Peyer's patch (tissue), 4 donors: ENCODE data around the gene CSH2. TPM values are rescaled to one million over a fixed set of nuclear protein-coding genes. Genes with fewer than 3 reads are reported as not detected.
"Not testable (repeated sequence)": the region's sequence is repeated elsewhere in the genome, so short reads cannot be mapped to it uniquely, and the experiment has no call there.

Source experiments
- DNase-seq, 3 donors: peaks; one replicate each; pipeline ENCODE4 v3.0.0-alpha.2; 2017 to 2019
- H3K27ac ChIP-seq, 4 donors: fragments of 200-600 bp; sonication (generic); one replicate each; pipeline ENCODE4 v1.5.1; 2016 to 2019
- H3K27me3 ChIP-seq, 2 donors: fragments of 200-600 bp; sonication (generic); one replicate each; pipeline ENCODE4 v1.5.1; 2019
- H3K36me3 ChIP-seq, 3 donors: fragments of 200-600 bp; sonication (generic); one replicate each; pipeline ENCODE4 v1.5.1; 2016 to 2019
- H3K4me1 ChIP-seq, 4 donors: fragments of 200-600 bp; sonication (generic); one replicate each; pipeline ENCODE4 v1.5.1; 2016 to 2019
- H3K4me3 ChIP-seq, 4 donors: fragments of 200-600 bp; sonication (generic); 1 replicate in 3 of 4; 2 replicates in 1 of 4; pipeline ENCODE4 v1.5.1; 2016 to 2019; ENCODE audit warnings: mild to moderate bottlenecking in 1 of 4
- H3K9me3 ChIP-seq, 4 donors: fragments of 200-600 bp; sonication (generic); one replicate each; pipeline ENCODE4 v1.5.1; 2016 to 2019; ENCODE audit warnings: mild to moderate bottlenecking in 1 of 4
- CTCF ChIP-seq, 6 experiments: fragments of 450-650 bp in 4 of 6; fragments of 200-600 bp in 2 of 6; sonication (generic) in 1 of 6; IDR thresholded peaks; one replicate each; pipeline ENCODE4 v1.5.1; 2017 to 2019; ENCODE audit warnings: antibody characterized with exemption in 6 of 6, mild to moderate bottlenecking in 3 of 6, moderate library complexity in 1 of 6
- POLR2A ChIP-seq, 2 donors: fragments of 450-650 bp; IDR thresholded peaks; one replicate each; pipeline ENCODE4 v1.5.1; 2017; ENCODE audit warnings: antibody characterized with exemption in 2 of 2, mild to moderate bottlenecking in 2 of 2, moderate library complexity in 2 of 2
- total RNA-seq, 4 donors: library from RNA; depleted of rRNA; stranded (reverse); fragments of >200 nt; gene quantifications; one replicate each; pipeline ENCODE4 v1.1.0, GENCODE V29; 2016

Gene CSH2
- total RNA-seq, 4 donors from 2014 or later, result not detected

- H3K9me3 ChIP-seq, result no peaks in the 10 kb centered on the region
- no peaks in the 10 kb centered on the region for H3K4me1 ChIP-seq
- no peaks in the 10 kb centered on the region for H3K36me3 ChIP-seq
- no peaks in the 10 kb centered on the region for H3K27me3 ChIP-seq
- peak; percentile 88 to 96 (median 94) for DNase-seq
- TF ChIP-seq CTCF (IDR thresholded peaks at IDR 0.05) (peak; percentile 16 to 73 (median 68)), POLR2A (IDR thresholded peaks at IDR 0.05) (no peak)
- peak overlapping the region in 3 of 4 donors; percentile 5 to 44 (median 39) for H3K27ac ChIP-seq
- H3K4me3 ChIP-seq, result peak overlapping the region; percentile 31 to 40 (median 34)
Observed at GRCh38 chr17:63848834-63849689, 24.4 kb downstream of the CSH2 start.

GRCh38 chr17:63847525-63848249 lies 25.8 kb downstream of the CSH2 start:
- no peaks in the 10 kb centered on the region for H3K36me3 ChIP-seq
- peaks cover 0 to 6% (median 0%) of the 10 kb centered on the region in 4 donors for H3K4me1 ChIP-seq
- no peaks in the 10 kb centered on the region for H3K27me3 ChIP-seq
- no peak overlapping the region for H3K4me3 ChIP-seq
- TF ChIP-seq POLR2A (IDR thresholded peaks at IDR 0.05), result no peak
- no peak for TF ChIP-seq CTCF (IDR thresholded peaks at IDR 0.05)
- H3K9me3 ChIP-seq, result no peaks in the 10 kb centered on the region
- H3K27ac ChIP-seq, result no peak overlapping the region
- DNase-seq, result no peak

- TF ChIP-seq CTCF (IDR thresholded peaks at IDR 0.05), result no peak
- TF ChIP-seq POLR2A (IDR thresholded peaks at IDR 0.05), result no peak
- Histone ChIP-seq H3K4me3 (no peak overlapping the region), H3K4me1 (peaks cover 0 to 14% (median 12%) of the 10 kb centered on the region in 4 donors), H3K9me3 (no peaks in the 10 kb centered on the region), H3K36me3 (no peaks in the 10 kb centered on the region), H3K27me3 (no peaks in the 10 kb centered on the region), H3K27ac (no peak overlapping the region)
- DNase-seq, result no peak
Observed at GRCh38 chr17:63845509-63845908, 28.0 kb downstream of the CSH2 start.

- H3K4me1 ChIP-seq, result peaks cover 0 to 27% (median 23%) of the 10 kb centered on the region in 4 donors
Observed at GRCh38 chr17:63843910-63844677, 29.4 kb downstream of the CSH2 start.

GRCh38 chr17:63843387-63843888 lies 30.0 kb downstream of the CSH2 start:
- H3K9me3 ChIP-seq, H3K36me3 ChIP-seq: not testable (repeated sequence)
- peak; percentile 41 to 72 (median 61) for DNase-seq

More at GRCh38 chr17:63843910-63844677, 29.4 kb downstream of the CSH2 start:
- Histone ChIP-seq H3K27me3 (no peaks in the 10 kb centered on the region), H3K4me3 (peak overlapping the region in 3 of 4 donors; percentile 85 to 94 (median 89)), H3K27ac (peak overlapping the region in 3 of 4 donors; percentile 92), H3K9me3 (no peaks in the 10 kb centered on the region), H3K36me3 (no peaks in the 10 kb centered on the region)
- TF ChIP-seq CTCF (IDR thresholded peaks at IDR 0.05), result no peak
- no peak for DNase-seq

More at GRCh38 chr17:63843387-63843888, 30.0 kb downstream of the CSH2 start:
- Histone ChIP-seq H3K27ac (peak overlapping the region; percentile 92 to 97 (median 92)), H3K4me3 (peak overlapping the region; percentile 85 to 94 (median 88)), H3K4me1 (peaks cover 0 to 33% (median 27%) of the 10 kb centered on the region in 4 donors)
- not testable (repeated sequence) for H3K27me3 ChIP-seq
